Hypothalamus (tissue), 51 donors: ENCODE data around the gene FTH1.

ENCODE experiments used
- DNase-seq, 51 donors: peaks; one replicate each; lab custom pipeline; 2025; lab: John Stamatoyannopoulos, UW

Gene FTH1

DNA sequence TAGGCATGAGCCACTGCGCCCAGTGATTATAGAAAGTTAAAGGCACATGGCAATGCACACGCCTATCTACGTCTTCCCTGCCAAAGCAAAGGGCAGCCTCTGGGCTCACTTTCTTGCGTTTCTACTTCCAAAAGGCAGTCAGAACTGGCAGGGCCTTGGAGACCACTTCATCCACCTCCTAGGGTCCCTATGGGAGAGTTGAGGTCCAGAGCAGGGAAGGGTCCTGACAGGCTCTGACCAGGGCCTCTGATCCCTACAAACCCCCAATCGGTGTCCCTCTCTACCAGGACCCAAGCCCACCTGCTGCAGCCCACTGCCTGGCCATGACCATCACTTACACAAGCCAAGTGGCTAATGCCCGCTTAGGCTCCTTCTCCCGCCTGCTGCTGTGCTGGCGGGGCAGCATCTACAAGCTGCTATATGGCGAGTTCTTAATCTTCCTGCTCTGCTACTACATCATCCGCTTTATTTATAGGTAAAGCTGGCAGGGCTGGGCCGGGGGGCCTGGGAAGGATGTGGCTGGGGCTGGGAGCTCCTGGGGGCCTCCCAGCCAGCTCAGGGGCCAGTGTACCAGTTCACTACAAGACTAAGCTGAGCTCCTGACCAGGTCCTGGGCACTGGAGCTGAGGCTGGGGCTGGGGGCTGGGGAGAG is 15.8 kb downstream of the FTH1 start:
- DNase-seq = no peak

DNA sequence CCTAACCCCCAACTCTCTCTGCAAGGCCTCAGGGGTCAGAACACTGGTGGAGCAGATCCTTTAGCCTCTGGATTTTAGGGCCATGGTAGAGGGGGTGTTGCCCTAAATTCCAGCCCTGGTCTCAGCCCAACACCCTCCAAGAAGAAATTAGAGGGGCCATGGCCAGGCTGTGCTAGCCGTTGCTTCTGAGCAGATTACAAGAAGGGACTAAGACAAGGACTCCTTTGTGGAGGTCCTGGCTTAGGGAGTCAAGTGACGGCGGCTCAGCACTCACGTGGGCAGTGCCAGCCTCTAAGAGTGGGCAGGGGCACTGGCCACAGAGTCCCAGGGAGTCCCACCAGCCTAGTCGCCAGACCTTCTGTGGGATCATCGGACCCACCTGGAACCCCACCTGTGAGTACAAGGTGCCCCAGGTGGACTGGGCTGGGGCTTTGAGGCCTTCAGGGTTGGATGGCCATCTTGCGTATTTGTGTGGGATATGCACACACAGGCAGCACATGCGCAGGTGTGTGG is 17.3 kb downstream of the FTH1 start, which contains the start of gene BEST1:
TSS of gene BEST1 (plus strand) at position 317 of the 513 bp plus-strand sequence. CDS start 1,456 bp downstream, outside the sequence.
- peak in 38 of 51 donors; percentile 32 to 87 (median 64) for DNase-seq

GRCh38 chr11:61949169-61950034 is 18.0 kb downstream of the FTH1 start:
- peak in 49 of 51 donors; percentile 45 to 96 (median 83) for DNase-seq

DNA sequence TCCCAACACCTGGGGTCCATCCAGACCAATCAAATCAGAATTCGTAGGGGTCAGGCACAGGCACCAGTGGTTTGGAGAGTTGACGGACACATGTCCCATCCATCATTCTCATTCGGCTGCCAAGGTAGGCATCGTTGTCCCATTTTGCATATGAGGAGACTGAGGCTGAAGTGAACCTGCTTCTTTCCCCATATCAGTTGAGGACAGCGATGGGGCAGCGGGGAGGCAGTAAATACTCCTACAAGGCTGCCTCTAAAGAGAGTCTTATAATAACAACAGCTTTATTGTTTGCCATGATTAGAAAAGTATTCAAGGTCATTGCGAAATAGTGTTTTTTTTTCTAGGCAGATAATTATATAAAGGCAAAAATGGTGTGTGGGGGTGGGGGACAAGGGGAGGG is 18.9 kb downstream of the FTH1 start:
- no peak for DNase-seq

GRCh38 chr11:61947486-61948210 is 19.8 kb downstream of the FTH1 start:
- DNase-seq = peak in 48 of 51 donors; percentile 37 to 91 (median 74)

DNA sequence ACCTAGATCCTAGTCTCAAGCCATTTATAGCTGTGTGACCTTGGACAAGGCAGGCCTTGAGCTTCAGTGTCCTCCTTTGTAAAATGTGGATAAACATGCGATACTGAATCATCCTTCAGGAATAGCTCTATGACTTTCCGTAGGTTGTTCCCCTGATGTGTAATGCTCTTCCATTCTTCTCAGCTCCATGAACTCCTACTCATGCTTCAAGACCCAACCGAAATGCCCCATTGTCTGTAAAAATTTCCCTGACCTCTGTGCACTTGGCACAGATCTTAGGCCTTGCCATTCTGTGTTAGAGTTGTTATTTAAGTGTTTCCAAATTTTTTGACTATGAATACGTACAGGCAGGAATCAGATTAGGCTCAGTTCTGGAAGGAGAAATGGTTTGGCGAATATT is 20.5 kb downstream of the FTH1 start:
- DNase-seq = no peak

DNA sequence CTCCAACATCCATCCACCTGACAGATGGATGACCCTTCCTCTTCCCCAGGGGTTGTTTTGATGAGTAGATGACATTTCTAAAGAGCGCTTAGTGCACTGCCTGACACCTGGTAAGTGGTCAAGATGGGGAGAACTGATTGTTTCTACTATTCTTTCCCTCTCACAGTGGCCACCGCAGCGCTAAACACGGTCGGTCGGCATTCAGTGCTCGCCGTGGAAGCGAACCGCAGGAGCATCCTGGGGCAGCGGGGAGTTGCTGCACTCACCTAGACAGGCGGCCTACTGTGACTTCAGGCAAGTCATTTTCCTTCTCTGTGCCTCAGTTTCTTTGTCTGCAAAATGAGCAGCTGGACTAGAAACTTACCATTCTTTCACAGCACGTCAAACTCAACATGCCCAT is 22.2 kb downstream of the FTH1 start:
- DNase-seq = no peak

DNA sequence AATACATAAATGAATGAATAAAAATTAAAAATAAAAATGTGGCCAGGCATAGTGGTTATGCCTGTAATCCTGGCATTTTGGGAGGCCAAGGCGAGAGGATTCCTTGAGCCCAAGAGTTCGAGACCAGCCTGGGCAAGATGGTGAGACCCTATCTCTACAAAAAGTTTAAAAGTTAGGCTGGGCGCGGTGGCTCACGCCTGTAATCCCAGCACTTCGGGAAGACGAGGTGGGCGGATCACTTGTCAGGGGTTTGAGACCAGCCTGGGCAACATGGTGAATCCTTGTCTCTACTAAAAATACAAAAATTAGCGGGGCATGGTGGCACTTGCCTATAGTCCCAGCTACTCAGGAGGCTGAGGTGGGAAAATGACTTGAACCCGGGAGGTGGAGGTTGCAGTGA is 27.0 kb downstream of the FTH1 start:
- no peak for DNase-seq

DNA sequence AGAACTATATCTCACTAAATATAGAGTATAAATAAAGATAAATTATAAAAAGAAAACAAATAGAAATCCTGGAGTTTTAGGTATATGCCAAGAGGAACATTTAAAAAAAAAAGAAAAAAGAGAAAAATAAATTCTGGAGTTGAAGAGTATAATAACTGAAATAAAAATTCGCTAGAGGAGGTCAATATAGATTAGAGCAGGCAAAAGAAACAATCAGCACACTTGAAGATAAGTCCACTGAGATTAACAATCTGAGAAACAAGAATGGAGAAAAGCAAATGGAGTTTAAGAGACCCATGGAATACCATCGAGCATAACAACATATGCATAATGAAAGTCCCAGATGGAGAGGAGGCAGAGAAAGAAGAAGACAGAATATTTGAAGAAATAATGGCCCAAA is 31.6 kb downstream of the FTH1 start:
- DNase-seq = no peak

GRCh38 chr11:61930933-61931332 is 36.5 kb downstream of the FTH1 start:
- DNase-seq = no peak

DNA sequence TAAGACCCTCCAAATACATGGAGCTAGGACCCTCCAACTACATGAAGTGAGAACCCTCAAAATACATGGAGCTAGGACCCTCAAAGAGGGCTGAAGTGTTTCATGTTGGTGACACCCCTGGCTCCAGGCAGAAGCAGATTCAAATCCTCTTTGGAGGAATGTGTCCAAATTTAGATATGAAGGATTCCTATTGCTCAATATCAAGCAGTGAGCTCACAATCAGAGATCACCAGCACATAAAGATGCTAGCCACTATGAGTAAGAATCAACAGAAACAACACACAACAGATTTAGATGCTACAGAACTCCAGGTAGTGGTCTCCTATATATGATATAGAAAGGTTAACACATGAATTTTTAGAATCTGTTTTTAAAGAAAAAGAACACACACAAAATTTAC is 38.8 kb downstream of the FTH1 start:
- DNase-seq = no peak

DNA sequence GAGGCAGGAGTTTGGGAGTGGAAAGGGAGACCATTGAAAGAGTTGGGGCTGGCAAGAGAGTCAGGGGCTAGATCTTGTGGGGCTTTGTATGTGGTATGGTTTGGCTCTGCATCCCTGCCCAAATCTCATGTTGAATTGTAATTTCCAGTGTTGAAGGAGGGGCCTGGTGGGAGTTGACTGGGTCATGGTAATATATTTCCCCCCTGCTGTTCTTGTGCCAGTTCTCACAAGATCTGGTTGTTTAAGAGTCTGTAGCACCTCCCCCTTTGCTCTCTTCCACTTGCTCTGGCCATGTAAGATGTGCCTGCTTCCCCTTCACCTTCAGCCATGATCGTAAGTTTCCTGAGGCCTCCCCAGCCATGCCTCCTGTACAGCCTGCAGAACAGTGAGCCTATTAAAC is 39.9 kb downstream of the FTH1 start:
- DNase-seq = no peak

- DNase-seq = no peak
Measured at GRCh38 chr11:61926235-61926634, 41.2 kb downstream of the FTH1 start.

- no peak for DNase-seq
Measured at GRCh38 chr11:61925736-61926135, 41.7 kb downstream of the FTH1 start.

- no peak for DNase-seq
Measured at GRCh38 chr11:61924064-61924455, 43.4 kb downstream of the FTH1 start.

DNA sequence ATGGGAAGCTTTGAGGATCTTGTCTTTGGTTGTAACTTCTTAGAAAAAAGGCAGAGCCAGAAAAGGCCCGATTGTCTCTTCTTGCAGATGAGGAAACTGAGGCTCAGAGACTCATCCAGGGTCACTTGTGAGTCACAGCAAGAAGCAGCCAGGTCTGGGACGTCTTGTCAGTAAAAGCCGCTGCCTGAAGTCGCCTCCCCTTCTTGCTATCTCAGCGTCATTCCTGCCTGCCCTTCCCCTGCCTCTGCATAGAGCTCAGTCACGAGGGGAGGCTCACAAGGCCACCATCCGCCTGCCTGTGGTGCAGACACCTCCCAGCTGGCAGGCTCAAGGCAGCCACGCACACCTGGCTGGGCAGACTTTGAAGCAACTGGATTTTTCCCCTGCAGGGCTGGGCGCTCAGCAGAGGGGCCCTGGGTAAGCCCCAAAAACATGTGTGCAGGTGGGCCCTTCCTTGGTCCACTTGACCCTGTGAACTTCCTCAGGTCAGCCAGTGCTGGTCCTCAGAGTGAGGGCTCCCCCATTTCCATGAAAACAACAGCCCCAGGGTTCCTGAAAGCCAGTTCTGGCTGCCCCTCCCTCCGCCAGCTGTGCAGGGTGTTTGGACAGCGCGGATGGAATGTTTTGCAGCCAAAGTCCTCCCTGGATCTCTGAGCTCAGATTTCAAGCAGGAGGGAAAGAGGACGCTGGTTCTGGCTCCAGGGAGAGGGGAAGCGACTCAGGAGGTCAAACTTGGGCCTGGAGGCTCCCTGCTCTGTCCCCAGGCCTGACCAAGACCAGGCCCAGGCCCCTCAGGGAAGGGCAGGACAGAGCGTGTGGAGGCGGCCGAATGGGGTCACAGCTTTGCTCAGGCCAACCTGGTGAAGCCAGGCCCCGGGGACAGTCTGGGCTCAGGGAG is 44.0 kb downstream of the FTH1 start:
- DNase-seq = peak in 1 of 51 donors; percentile 31

DNA sequence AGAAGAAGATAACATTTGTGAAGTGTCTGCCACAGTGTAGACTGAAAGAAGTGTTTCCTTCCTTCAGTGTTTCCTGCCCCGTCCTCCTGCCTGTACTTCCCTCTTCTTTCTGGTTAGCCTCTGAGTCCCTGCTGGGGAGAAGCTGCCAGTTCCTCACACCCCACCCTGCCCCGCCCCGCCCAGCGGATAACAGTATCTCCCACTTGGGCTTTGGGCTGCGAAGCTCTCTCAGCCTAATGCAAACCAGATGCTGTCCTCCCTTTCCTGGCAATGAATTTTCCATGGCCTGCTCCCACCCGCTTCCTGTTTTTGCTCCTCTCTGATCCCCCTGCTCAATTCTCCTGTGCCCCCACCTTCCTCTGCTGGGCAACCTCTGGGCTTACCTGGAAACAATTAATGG is 44.9 kb downstream of the FTH1 start:
- DNase-seq = peak in 2 of 51 donors; percentile 18 to 30

DNA sequence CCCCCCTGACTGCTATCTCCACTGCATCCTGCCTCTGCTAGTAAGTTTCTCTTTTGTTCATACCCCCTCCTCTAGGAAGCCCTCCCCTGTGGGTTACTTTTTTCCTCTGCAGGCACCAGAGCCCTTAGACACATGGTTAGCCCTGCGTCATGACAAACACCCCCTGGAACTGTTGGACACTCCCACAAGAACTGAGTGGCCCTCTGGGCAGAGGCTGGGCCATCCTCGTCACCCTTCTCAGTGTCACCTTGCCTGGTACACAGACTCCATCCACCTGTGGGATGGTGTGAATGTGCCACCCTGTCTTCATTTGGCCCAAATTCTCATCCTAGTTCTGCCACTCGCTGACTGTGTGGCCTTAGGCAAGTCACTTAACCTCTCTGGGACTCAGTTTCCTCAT is 46.0 kb downstream of the FTH1 start:
- DNase-seq = no peak

DNA sequence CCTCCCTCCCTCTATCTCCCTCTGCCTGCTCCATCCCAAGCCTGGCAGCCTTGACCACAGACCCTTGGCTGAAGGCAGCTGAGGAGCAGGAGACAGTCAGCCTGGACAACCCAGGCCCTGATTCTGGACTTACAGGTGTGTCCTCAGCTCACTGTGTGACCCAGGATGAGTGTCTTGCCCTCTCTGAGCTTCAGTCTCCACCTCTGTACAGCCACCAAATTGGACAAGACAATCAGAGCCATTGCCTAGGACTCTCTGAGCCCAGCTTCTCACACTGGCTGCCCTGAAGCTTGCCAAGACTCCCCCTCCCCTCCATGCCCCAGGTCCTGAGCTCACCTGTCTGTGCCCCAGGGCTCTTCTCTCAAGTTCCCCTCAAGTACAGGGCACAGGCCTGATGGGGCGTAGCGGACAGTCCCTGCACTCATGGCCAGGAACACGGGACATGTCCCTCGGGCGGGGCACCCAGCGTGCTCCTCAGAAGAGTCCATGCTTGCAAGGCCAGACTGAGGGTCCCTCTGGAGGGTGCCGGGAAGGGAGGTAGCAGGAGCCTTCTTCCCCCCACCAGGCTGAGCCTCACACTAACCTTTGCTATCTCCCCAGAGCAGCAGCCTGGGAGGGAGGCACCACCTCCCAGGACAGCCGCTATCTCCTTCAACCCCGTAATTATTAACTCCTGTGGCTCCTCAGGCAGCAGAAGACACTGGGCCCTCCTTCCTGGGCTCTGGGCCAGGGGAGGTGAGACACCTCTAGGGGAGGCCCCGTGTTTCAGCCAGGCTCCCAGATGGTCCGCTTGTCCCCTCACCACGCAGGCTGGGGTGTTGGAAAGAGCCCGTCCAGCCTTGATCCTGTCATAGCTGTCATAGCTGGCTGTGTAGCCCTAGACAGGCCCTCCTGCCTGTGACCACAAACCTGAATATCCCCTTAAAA is 47.5 kb downstream of the FTH1 start:
- DNase-seq = no peak
